HuH-7.5 (cell line): Measurements from ENCODE around the gene DQX1.
"Not testable (repeated sequence)": the region's sequence is repeated elsewhere in the genome, so short reads cannot be mapped to it uniquely, and the experiment has no call there.

Experiments used
- DNase-seq: peaks from one replicate; pipeline ENCODE4 v3.0.0; 2011; ENCODE audit warnings: low spot score

DQX1 gene, protein sequence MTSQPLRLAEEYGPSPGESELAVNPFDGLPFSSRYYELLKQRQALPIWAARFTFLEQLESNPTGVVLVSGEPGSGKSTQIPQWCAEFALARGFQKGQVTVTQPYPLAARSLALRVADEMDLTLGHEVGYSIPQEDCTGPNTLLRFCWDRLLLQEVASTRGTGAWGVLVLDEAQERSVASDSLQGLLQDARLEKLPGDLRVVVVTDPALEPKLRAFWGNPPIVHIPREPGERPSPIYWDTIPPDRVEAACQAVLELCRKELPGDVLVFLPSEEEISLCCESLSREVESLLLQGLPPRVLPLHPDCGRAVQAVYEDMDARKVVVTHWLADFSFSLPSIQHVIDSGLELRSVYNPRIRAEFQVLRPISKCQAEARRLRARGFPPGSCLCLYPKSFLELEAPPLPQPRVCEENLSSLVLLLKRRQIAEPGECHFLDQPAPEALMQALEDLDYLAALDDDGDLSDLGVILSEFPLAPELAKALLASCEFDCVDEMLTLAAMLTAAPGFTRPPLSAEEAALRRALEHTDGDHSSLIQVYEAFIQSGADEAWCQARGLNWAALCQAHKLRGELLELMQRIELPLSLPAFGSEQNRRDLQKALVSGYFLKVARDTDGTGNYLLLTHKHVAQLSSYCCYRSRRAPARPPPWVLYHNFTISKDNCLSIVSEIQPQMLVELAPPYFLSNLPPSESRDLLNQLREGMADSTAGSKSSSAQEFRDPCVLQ

GRCh38 chr2:74525717-74526648 lies at the start of gene DQX1:
TSS of gene DQX1 (minus strand) at chr2:74526231. CDS start at chr2:74525729, 502 bp downstream.
- no peak for DNase-seq

DNA sequence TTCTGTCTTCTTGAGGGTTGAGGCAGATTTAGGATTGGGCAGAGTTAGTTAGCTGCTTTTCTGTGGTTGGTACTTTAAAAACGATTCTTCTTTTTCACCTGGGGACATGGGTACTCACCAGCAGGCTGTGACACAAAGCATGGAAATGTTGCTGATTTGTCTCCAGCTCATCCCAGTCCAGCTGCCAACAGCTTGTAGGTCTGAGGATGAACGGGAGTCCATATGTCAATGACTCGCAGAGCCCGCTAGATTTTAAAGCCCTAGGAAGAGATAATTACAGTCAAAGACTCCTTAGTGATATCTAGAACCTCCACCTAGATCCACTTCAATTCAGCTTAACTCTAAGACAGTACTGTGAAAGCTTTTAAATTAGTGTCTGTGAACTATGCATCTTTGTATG lies 49.3 kb upstream of the DQX1 start:
- no peak for DNase-seq

GRCh38 chr2:74573747-74574562 lies 47.9 kb upstream of the DQX1 start:
- DNase-seq: no peak

DNA sequence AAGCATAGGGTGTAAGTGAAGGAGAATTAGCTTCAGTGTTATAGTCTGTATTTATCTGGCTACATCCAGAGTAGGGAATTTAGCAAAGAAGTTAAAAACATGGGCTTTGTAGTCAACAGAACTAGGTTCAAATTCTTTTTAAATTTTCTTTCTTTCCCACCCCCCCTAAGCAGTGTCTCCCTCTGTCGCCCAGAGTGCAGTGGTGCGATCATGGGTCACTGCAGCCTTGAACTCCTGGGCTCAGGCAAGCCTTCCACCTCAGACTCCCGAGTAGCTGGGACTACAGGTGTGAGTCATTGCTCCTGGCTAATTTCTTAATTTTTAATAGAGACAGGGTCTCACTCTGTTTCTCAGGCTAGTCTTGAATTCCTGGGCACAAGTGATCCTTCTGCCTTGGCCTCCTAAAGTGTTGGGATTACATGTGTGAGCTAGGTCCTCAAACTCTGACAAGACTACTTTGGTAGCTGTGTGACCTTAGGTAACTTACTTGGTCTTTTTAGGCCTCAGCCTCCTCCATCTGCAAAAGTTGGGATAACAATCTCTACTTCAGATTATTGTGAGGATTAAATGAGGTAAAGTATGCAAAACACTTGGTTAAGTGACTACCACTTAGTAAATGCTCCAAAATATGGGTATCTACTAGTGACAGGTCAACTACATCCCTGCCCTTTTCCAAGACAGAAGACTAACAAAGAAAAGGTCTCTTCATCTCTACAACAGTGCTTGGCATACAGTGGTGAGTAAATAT lies 46.3 kb upstream of the DQX1 start:
- DNase-seq: no peak

- DNase-seq: no peak
Observed at GRCh38 chr2:74571058-74571457, 45.0 kb upstream of the DQX1 start.

DNA sequence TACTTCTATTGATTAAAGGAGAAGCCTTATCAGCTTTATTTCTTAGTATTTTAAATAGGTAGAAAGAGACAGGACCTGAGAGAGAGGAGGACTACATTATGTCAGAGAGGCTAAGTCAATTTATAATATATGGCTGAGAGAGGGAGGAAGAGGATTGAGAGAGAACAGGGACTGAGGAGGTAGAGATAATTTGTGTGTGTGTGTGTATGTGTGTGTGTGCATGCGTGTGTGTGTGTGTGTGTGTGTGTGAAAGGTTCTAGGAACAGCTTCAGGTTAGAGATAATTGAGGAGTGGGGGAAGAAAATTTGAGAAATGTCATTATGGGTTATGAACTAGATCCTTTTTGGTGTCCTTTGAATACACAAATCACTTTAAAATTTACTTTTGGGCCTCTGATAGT lies 43.7 kb upstream of the DQX1 start:
- DNase-seq: no peak

DNA sequence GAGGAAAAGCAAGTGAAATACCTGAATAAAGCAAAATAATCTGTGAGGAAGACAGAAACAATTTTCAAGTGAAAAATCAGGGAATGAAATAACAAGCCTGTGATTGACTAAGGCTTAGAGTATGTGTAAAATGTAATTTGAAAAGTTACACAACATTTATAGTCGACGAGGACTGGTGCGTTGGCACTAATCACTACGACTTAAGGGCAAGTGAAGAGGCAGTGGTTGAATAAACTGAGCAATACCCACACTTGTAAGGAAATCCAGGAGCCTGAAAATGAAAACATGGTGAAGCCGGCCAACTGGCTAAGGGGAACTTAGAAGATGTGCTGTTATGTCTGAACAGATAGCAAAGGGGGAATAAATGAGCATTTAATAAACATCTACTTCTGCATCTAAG lies 41.9 kb upstream of the DQX1 start:
- no peak for DNase-seq

- DNase-seq: no peak
Observed at GRCh38 chr2:74566754-74567085, 40.7 kb upstream of the DQX1 start.

GRCh38 chr2:74566076-74566753 lies 40.2 kb upstream of the DQX1 start:
- DNase-seq: no peak

GRCh38 chr2:74564222-74564621 lies 38.2 kb upstream of the DQX1 start:
- no peak for DNase-seq

- no peak for DNase-seq
Observed at GRCh38 chr2:74562126-74562775, 36.2 kb upstream of the DQX1 start.

DNA sequence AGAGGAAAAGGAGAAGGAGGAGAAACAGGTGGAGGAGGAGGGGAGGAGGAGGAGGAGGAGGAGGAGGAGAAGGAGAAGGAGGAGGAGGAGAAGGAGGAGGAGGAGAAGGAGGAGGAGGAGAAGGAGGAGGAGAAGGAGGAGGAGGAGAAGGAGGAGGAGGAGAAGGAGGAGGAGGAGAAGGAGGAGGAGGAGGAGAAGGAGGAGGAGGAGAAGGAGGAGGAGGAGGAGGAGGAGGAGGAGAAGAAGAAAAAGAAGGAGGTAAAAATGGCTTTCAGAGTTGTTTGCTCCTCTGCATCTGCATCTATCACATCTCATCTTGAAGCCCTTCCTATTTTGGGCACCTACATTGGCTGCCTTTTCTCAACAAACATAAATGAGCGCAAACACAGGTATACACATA lies 35.0 kb upstream of the DQX1 start:
- not testable (repeated sequence) for DNase-seq

DNA sequence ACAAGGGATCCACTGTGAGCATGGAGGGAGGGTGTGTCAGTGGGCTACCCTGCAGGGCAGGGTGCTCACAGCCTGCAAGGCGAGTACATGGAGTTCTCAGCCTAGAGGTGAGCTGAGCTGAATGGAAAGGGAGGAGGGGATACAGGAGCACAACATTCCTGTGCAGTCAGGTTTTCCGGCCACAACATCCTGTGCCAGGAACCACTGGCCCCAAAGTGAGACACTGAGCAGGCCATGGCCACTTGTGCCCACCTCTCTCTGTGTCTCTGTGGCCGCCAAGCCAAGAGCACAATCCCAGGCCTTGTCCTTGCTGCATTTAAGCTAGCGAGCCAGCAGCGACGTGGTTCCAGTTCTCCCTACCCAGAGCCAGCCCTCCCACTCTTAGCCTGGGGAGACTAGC lies 34.6 kb upstream of the DQX1 start:
- DNase-seq: no peak

DNA sequence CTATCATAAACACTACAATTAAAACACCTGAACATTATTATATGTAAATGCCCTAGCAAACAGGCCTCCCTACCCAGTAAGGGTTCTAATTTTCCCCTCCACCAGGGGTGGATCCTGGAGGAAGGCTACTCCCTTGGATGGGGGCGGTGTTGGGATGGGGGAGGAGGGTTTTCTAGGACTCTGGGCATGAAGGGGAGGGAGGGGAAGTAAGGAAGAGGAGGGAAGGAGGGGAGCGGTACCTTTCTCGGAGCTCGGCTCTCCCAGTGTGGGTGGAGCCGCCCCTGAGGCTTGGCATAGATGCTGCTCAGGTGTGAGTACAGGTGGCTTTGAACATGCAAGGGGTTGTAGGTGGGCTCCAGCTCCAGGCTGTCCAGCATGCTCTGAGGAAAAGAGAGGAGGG lies 33.9 kb upstream of the DQX1 start:
- no peak for DNase-seq

DNA sequence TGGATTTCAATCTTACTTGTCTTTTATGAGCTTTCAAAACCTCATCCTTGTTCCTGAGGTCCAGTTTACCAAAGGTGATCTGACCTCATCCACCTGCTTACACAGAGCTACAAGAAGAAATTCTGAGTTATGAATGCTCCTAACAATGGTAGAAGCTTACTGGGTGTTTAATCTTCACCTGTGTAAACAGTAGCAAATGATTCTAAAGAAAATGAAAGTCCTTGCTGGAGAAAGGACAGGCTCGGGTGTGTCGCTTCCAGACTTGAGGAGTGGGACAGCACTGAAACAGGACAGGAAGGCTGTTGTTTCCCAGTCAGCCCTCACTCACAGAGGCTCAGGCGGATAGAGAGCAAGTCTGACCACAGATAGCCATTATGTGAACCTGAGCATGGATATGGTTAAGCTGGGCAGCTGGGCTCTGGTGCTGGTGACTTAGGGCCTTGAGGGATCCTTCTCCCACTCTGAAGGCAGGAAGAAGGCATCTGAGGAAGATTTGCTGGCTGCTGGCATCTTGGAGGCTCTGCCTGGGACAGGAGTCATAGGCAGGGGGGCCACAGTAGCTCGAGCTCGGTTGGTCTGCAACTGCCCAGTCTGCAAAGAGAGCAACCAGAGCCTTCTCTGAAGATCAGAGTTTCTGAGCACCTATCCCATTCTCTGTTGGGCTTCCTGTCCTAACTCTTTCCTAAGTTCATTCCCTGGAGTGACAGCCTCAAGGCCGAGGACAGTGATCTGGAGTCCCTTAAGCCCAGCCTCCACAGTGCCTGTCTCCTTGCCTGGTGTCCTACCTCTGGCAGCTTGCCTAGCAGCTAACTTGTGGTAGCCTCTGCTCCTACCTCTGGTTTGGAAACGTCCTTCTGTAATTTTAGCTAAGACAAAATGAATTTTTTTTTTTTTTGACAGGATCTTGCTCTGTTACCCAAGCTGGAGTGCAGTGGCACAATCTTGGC lies 32.5 kb upstream of the DQX1 start:
- DNase-seq: no peak

DNA sequence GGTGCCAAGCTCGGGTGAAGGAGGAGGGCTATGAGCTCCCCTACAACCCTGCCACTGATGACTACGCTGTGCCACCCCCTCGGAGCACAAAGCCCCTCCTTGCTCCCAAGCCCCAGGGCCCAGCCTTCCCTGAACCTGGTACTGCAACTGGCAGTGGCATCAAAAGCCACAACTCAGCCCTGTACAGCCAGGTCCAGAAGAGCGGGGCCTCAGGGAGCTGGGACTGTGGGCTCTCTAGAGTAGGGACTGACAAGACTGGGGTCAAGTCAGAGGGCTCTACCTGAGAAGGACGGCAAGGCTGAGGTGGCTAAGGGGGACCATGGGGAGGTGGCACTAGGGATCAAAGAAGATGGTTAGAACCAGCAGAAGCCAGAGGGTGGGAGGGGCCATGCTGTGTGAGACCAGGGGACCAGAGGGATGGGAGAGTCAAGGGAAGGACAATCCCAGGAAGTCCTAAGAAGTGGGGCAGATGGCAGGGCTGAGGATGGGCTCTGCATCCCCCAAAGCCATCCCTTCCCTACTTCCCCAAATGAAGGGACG lies 30.9 kb upstream of the DQX1 start:
- DNase-seq: no peak

GRCh38 chr2:74556159-74556558 lies 30.1 kb upstream of the DQX1 start:
- DNase-seq: no peak

- DNase-seq: no peak
Observed at GRCh38 chr2:74555610-74556103, 29.6 kb upstream of the DQX1 start.
